ENCODE results near the gene DLG2. TPM values are rescaled to one million over a fixed set of nuclear protein-coding genes. Genes with fewer than 3 reads are reported as not detected.

Gene DLG2
- total and polyA plus RNA-seq, 2 of the 8 experiments (the other 6 are each of a cell fraction or from before 2014, with no cell fraction given) = 1.7 to 14.3 TPM

DNA sequence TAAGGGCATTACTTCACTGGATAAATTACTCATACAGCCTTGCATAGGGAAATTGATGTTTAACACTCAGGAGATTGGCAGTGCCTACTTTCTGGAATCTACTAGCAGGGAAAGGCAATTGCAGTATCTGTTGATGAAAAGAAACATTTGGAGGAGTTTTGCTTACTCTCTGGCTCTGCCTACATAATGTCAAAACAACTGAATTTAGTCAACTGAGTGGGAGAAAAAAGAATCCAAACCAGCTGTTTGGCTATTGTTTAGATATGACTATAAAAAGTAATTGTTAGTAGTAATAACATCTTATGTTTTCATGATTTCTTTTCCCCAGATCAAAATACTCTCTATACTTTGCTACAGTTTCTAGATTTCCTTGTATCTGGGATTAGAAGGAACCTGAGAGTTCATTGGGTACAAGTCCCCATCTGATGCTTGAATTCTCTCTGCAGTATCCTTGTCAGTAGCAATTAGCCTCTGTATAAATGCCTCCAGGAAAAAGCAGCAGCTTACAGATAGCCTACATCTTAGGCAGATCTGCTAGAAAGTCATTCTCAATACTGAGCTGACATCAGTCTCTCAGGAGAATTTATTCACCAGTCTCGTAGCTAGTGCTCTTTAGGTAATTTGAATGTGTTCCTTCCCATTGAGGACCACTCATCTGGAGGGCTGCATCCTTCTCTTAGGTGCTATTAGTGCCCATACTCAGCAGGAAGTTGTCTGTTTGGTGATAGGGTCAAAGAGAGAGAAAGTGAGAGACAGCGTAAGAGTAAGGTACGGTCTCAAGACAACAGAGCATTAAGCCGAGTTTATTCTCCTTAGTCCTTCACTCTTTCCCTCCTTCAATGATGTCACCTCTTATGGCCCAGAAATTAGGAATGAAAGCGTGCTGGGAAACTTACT, 2155.1 kb downstream of the DLG2 start (continued):
- TF ChIP-seq, protein P1, sequence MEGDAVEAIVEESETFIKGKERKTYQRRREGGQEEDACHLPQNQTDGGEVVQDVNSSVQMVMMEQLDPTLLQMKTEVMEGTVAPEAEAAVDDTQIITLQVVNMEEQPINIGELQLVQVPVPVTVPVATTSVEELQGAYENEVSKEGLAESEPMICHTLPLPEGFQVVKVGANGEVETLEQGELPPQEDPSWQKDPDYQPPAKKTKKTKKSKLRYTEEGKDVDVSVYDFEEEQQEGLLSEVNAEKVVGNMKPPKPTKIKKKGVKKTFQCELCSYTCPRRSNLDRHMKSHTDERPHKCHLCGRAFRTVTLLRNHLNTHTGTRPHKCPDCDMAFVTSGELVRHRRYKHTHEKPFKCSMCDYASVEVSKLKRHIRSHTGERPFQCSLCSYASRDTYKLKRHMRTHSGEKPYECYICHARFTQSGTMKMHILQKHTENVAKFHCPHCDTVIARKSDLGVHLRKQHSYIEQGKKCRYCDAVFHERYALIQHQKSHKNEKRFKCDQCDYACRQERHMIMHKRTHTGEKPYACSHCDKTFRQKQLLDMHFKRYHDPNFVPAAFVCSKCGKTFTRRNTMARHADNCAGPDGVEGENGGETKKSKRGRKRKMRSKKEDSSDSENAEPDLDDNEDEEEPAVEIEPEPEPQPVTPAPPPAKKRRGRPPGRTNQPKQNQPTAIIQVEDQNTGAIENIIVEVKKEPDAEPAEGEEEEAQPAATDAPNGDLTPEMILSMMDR (IDR thresholded peaks at IDR 0.05; ENCODE audit: control extremely low read depth in 1 of 3, insufficient read depth in 1 of 3, low read depth in 1 of 3, low read length in 3 of 3) = no peak
